ENCODE data around the gene CLPX.
A peak's percentile ranks its signal among the peaks of the same experiment; 100 is the strongest.

The CLPX gene

DNA sequence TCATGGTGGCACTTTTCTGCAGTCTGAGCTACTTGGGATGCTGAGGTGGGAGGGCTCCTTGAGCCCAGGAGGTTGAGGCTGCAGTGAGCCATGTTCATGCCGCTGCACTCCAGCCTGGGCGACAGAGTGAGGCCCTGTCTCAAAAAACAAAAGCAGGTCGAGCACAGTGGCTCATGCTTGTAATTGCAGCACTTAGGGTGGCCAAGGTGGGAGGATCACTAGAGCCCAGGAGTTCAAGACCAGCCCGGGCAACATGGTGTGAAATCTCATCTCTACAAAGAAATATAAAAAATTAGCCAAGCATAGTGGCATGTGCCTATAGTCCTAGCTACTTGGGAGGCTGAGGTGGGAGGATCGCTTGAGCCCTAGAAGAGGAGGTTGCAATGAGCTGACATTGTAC is 80.1 kb downstream of the CLPX start:
- no peaks in the 10 kb centered on the region for H3K79me2 ChIP-seq (ENCODE audit: insufficient read depth, low read depth)
- TF ChIP-seq, protein P1, sequence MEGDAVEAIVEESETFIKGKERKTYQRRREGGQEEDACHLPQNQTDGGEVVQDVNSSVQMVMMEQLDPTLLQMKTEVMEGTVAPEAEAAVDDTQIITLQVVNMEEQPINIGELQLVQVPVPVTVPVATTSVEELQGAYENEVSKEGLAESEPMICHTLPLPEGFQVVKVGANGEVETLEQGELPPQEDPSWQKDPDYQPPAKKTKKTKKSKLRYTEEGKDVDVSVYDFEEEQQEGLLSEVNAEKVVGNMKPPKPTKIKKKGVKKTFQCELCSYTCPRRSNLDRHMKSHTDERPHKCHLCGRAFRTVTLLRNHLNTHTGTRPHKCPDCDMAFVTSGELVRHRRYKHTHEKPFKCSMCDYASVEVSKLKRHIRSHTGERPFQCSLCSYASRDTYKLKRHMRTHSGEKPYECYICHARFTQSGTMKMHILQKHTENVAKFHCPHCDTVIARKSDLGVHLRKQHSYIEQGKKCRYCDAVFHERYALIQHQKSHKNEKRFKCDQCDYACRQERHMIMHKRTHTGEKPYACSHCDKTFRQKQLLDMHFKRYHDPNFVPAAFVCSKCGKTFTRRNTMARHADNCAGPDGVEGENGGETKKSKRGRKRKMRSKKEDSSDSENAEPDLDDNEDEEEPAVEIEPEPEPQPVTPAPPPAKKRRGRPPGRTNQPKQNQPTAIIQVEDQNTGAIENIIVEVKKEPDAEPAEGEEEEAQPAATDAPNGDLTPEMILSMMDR (conservative IDR thresholded peaks at IDR 0.05; ENCODE audit: low read depth, low read length): no peak
- H3K4me2 ChIP-seq: no peak overlapping the region
- H3K4me3 ChIP-seq (IDR thresholded peaks at IDR 0.05; ENCODE audit: insufficient read depth, low read depth, low read length): no peak overlapping the region
- H4K20me1 ChIP-seq (ENCODE audit: insufficient read depth): no peaks in the 10 kb centered on the region
- no peak overlapping the region for H2AFZ ChIP-seq (ENCODE audit: low read depth)
- no peaks in the 10 kb centered on the region for H3K36me3 ChIP-seq (ENCODE audit: insufficient read depth)
- no peaks in the 10 kb centered on the region for H3K27me3 ChIP-seq (ENCODE audit: insufficient read depth, low read depth)
- no peak overlapping the region for H3K27ac ChIP-seq
- H3K4me1 ChIP-seq (ENCODE audit: low read depth, poor library complexity, severe bottlenecking): no peaks in the 10 kb centered on the region
- no peak overlapping the region for H3K9ac ChIP-seq

DNA sequence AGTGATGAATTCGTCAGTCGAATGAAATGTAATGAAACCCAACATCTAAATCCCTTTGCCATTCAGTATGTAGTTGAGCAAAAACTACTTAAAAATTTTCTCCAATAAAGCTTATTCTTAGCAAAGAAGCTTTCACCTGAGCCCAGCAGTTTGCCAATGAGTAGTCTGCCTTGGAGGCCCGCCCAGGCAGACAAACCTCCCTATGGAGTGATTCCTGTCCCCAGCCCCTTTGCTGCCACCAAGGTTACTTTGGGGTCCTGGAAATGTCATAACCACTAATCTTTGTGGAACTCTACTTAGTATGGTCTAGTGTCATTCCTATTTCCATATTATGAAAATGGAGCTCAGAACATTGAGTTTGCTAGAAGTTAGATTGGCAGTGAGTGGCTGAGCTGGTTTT is 82.2 kb downstream of the CLPX start:
- Histone ChIP-seq H3K4me1 (ENCODE audit: low read depth, poor library complexity, severe bottlenecking) (no peaks in the 10 kb centered on the region), H3K27ac (no peak overlapping the region), H3K27me3 (ENCODE audit: insufficient read depth, low read depth) (no peaks in the 10 kb centered on the region), H3K4me3 (IDR thresholded peaks at IDR 0.05; ENCODE audit: insufficient read depth, low read depth, low read length) (no peak overlapping the region), H3K4me2 (no peak overlapping the region), H3K9ac (no peak overlapping the region), H3K79me2 (ENCODE audit: insufficient read depth, low read depth) (no peaks in the 10 kb centered on the region), H3K36me3 (ENCODE audit: insufficient read depth) (no peaks in the 10 kb centered on the region), H4K20me1 (ENCODE audit: insufficient read depth) (no peaks in the 10 kb centered on the region), H2AFZ (ENCODE audit: low read depth) (no peak overlapping the region)
- TF ChIP-seq, protein P1 (conservative IDR thresholded peaks at IDR 0.05; ENCODE audit: low read depth, low read length): no peak

DNA sequence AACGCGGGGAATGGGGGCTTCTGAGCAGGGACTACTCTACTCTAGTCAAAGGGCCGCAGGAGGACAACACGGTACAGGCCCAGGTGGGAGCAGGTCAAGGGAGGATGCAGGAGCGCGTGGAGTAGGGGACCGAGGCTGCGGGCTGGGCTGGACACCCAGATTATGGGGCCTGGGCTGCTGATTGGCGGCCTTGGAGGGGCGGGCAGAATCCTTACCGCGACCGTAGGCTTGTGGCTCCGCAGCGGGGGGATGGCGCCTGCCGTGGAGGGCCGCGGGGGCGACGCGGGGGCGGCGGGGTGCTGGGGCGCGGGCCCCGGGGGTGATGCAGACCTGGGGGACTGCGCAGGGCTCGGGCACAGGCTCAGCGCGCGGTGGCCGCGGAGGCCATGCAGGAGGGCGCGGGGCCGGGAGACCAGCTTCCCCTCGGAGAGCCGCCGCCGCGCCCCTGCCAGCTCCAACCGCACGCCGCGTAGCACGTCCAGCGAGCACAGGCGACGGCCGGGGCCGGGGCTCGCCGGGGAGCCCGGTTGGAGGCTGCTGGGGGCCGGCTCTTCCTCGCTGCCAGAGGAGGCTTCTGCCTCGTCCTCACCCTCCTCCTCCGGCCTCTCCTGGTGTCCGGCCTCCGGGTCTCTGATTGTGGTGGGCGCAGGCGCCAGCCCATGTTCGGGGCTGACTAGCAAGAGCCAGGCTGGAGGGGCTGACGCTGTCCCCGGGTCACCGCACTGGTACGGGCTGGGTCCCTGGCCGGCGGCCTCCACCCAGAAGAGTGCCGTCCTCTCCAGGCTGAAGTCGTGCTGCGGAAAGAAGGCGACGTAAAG is 83.0 kb downstream of the CLPX start:
- no peaks in the 10 kb centered on the region for H3K27me3 ChIP-seq (ENCODE audit: insufficient read depth, low read depth)
- TF ChIP-seq, protein P1 (conservative IDR thresholded peaks at IDR 0.05; ENCODE audit: low read depth, low read length): 0 out of 2 replicates have a peak, but pooled peaks have one; percentile 13
- H3K4me2 ChIP-seq: no peak overlapping the region
- H2AFZ ChIP-seq (ENCODE audit: low read depth): no peak overlapping the region
- H3K4me1 ChIP-seq (ENCODE audit: low read depth, poor library complexity, severe bottlenecking): no peaks in the 10 kb centered on the region
- no peak overlapping the region for H3K27ac ChIP-seq
- no peak overlapping the region for H3K9ac ChIP-seq
- no peaks in the 10 kb centered on the region for H3K36me3 ChIP-seq (ENCODE audit: insufficient read depth)
- no peaks in the 10 kb centered on the region for H3K79me2 ChIP-seq (ENCODE audit: insufficient read depth, low read depth)
- no peak overlapping the region for H3K4me3 ChIP-seq (IDR thresholded peaks at IDR 0.05; ENCODE audit: insufficient read depth, low read depth, low read length)
- H4K20me1 ChIP-seq (ENCODE audit: insufficient read depth): no peaks in the 10 kb centered on the region

DNA sequence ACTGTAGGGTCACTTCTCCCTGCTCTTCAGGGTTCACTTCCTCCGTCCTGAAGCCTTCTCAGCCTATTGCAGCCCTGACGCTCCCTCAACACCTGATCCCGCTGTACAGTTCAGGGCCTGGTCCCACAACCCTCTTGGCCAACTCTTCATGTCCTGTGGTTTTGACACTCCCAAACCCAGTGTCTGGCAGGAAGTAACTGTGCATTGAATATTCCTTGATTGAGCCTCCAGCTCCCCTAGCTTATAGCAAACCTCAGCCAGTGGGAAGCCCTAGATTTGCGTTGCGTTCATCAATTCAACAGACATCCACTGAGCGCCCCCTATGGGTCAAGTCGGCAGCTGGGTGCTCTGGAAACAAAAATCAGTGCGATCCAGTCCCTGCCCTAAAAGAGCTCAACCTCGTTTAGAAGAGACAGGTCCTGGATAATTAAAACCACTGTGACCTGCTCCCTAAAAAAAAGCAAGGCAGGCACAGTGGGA is 83.7 kb downstream of the CLPX start:
- H4K20me1 ChIP-seq (ENCODE audit: insufficient read depth): no peaks in the 10 kb centered on the region

More for the DNA sequence above, 83.7 kb downstream of the CLPX start:
- no peaks in the 10 kb centered on the region for H3K4me1 ChIP-seq (ENCODE audit: low read depth, poor library complexity, severe bottlenecking)
- H3K27ac ChIP-seq: no peak overlapping the region
- no peaks in the 10 kb centered on the region for H3K27me3 ChIP-seq (ENCODE audit: insufficient read depth, low read depth)
- H3K9ac ChIP-seq: no peak overlapping the region
- H3K79me2 ChIP-seq (ENCODE audit: insufficient read depth, low read depth): no peaks in the 10 kb centered on the region
- TF ChIP-seq, protein P1 (conservative IDR thresholded peaks at IDR 0.05; ENCODE audit: low read depth, low read length): peak; percentile 74
- no peak overlapping the region for H3K4me3 ChIP-seq (IDR thresholded peaks at IDR 0.05; ENCODE audit: insufficient read depth, low read depth, low read length)
- H2AFZ ChIP-seq (ENCODE audit: low read depth): no peak overlapping the region
- H3K4me2 ChIP-seq: no peak overlapping the region
- H3K36me3 ChIP-seq (ENCODE audit: insufficient read depth): no peaks in the 10 kb centered on the region

Measured in KMS-11 (cell line).